22Rv1 (cell line): ENCODE measurements around the gene DNER.

Experiments used
- CTCF ChIP-seq: fragments of 450-650 bp; IDR thresholded peaks from 2 replicates; pipeline ENCODE4 v1.5.1; 2017; ENCODE audit warnings: mild to moderate bottlenecking
- ZFX ChIP-seq: fragments of 450-650 bp; IDR thresholded peaks from 2 replicates; pipeline ENCODE4 v1.6.1; 2017; ENCODE audit warnings: antibody characterized with exemption, borderline replicate concordance

GRCh38 chr2:229675569-229675968 is 38.8 kb downstream of the DNER start:
- TF ChIP-seq CTCF = no peak
- TF ChIP-seq ZFX = no peak
